Fibroblast of lung (primary cell): ENCODE data around the gene FAM118A. TPM values are rescaled to one million over a fixed set of nuclear protein-coding genes. Genes with fewer than 3 reads are reported as not detected.

Experiments
- DNase-seq, 2 donors: peaks; one replicate each; pipeline versions ENCODE4 v3.0.0 to v3.0.0-alpha.2; 2010; ENCODE audit warnings: low read depth in 2 of 2
- H2AFZ ChIP-seq: 2 replicates; pipeline ENCODE4 v1.5.1; 2012; ENCODE audit warnings: low read length, control low read depth, inconsistent platforms
- H3K27ac ChIP-seq: 2 replicates; pipeline ENCODE4 v1.5.1; 2011; ENCODE audit warnings: low read length, control low read depth; ENCODE audit not compliant: insufficient read depth
- H3K27me3 ChIP-seq: 2 replicates; pipeline ENCODE4 v1.5.1; 2011; ENCODE audit warnings: mild to moderate bottlenecking, low read length; ENCODE audit not compliant: control insufficient read depth, insufficient read depth
- H3K36me3 ChIP-seq: 2 replicates; pipeline ENCODE4 v1.5.1; 2011; ENCODE audit warnings: low read length; ENCODE audit not compliant: control insufficient read depth, insufficient read depth
- H3K4me1 ChIP-seq: 2 replicates; pipeline ENCODE4 v1.5.1; 2011; ENCODE audit warnings: low read length; ENCODE audit not compliant: control insufficient read depth, insufficient read depth; ENCODE audit errors: extremely low read depth
- H3K4me2 ChIP-seq: 2 replicates; pipeline ENCODE4 v1.5.1; 2011; ENCODE audit warnings: low read length, control low read depth; ENCODE audit not compliant: insufficient read depth; ENCODE audit errors: extremely low read depth
- H3K4me3 ChIP-seq, 4 experiments: fragments of 200-600 bp in 1 of 4; sonication (generic) in 1 of 4; replicated peaks in 1 of 4; 2 replicates each; pipeline ENCODE4 v1.5.1; 2011 to 2016; ENCODE audit warnings: low read length in 4 of 4, low read depth in 3 of 4, mild to moderate bottlenecking in 3 of 4, control low read depth in 2 of 4, inconsistent platforms in 1 of 4, mixed read lengths in 1 of 4; ENCODE audit not compliant: insufficient read depth in 1 of 4; ENCODE audit errors: control extremely low read depth in 1 of 4
- H3K79me2 ChIP-seq: 2 replicates; pipeline ENCODE4 v1.5.1; 2012; ENCODE audit warnings: mild to moderate bottlenecking, low read length, inconsistent platforms; ENCODE audit not compliant: control insufficient read depth, insufficient read depth
- H3K9ac ChIP-seq: 2 replicates; pipeline ENCODE4 v1.5.1; 2011; ENCODE audit warnings: mild to moderate bottlenecking, low read length, control low read depth; ENCODE audit not compliant: insufficient read depth
- H3K9me3 ChIP-seq: 2 replicates; pipeline ENCODE4 v1.5.1; 2012; ENCODE audit warnings: low read depth, low read length; ENCODE audit not compliant: control insufficient read depth, insufficient read depth
- H4K20me1 ChIP-seq: 2 replicates; pipeline ENCODE4 v1.5.1; 2011; ENCODE audit warnings: low read length; ENCODE audit not compliant: control insufficient read depth, insufficient read depth; ENCODE audit errors: extremely low read depth
- EZH2 ChIP-seq: IDR thresholded peaks from 2 replicates; pipeline ENCODE4 v1.5.1; 2012; ENCODE audit warnings: low read length, control low read depth, mild to moderate bottlenecking; ENCODE audit errors: missing control alignments
- polyA plus RNA-seq, 2 donors: library from polyadenylated mRNA; depleted of rRNA in 1 of 2; stranded (reverse) in 1 of 2; unstranded in 1 of 2; fragments of >200 nt; gene quantifications; 2 replicates each; pipeline ENCODE4 v1.2.1, GENCODE V29; 2011 to 2012; ENCODE audit warnings: missing spikeins in 1 of 2
- total RNA-seq: library from RNA; depleted of rRNA; stranded (reverse); fragments of >200 nt; gene quantifications from 2 replicates; pipeline ENCODE4 v1.2.1, GENCODE V29; 2014
- TF ChIP-seq, protein P1 (sequence below), 2 donors: IDR thresholded peaks in 1 of 2; conservative IDR thresholded peaks in 1 of 2; 1 replicate in 1 of 2; 2 replicates in 1 of 2; pipeline ENCODE4 v1.5.1; 2011 to 2012; ENCODE audit warnings: low read length in 2 of 2, control low read depth in 1 of 2, inconsistent platforms in 1 of 2, low read depth in 1 of 2, mild to moderate bottlenecking in 1 of 2

Gene FAM118A
- total and polyA plus RNA-seq, 2 donors (not counting 1 experiment from before 2014, with no cell fraction given), result 16.5 to 18.0 TPM

DNA sequence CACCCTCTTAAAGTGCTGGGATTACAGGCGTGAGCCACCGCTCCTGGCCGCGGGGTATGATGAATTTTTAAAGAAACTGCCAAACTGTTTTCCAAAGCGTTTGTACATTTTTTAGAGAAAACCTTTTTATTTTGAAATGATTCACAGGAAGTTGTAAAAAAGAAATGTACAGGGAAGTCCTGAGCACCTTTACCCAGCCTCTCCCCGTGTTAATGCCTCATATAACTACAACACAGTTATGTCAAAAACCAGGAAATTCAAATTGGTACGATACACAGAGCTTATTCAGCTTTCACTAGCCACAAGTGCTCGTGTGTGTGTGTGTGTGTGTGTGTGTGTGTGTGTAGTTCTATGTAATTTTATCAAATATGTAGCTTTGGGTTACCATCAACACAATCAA, 7.0 kb upstream of the FAM118A start:
- Histone ChIP-seq H3K36me3 (no peaks in the 10 kb centered on the region), H3K27me3 (no peaks in the 10 kb centered on the region), H3K27ac (no peak overlapping the region), H3K9ac (no peak overlapping the region), H4K20me1 (no peaks in the 10 kb centered on the region), H3K9me3 (no peaks in the 10 kb centered on the region), H2AFZ (no peak overlapping the region), H3K79me2 (no peaks in the 10 kb centered on the region), H3K4me1 (peaks cover 3% of the 10 kb centered on the region), H3K4me3 (no peak overlapping the region), H3K4me2 (no peak overlapping the region)
- no peak for DNase-seq
- no peak for TF ChIP-seq EZH2
- TF ChIP-seq, protein P1, sequence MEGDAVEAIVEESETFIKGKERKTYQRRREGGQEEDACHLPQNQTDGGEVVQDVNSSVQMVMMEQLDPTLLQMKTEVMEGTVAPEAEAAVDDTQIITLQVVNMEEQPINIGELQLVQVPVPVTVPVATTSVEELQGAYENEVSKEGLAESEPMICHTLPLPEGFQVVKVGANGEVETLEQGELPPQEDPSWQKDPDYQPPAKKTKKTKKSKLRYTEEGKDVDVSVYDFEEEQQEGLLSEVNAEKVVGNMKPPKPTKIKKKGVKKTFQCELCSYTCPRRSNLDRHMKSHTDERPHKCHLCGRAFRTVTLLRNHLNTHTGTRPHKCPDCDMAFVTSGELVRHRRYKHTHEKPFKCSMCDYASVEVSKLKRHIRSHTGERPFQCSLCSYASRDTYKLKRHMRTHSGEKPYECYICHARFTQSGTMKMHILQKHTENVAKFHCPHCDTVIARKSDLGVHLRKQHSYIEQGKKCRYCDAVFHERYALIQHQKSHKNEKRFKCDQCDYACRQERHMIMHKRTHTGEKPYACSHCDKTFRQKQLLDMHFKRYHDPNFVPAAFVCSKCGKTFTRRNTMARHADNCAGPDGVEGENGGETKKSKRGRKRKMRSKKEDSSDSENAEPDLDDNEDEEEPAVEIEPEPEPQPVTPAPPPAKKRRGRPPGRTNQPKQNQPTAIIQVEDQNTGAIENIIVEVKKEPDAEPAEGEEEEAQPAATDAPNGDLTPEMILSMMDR (conservative IDR thresholded peaks at IDR 0.05 in 1 of 2, IDR thresholded peaks at IDR 0.05 in 1 of 2; ENCODE audit: low read depth in 1 of 2, low read length in 2 of 2), result no peak

DNA sequence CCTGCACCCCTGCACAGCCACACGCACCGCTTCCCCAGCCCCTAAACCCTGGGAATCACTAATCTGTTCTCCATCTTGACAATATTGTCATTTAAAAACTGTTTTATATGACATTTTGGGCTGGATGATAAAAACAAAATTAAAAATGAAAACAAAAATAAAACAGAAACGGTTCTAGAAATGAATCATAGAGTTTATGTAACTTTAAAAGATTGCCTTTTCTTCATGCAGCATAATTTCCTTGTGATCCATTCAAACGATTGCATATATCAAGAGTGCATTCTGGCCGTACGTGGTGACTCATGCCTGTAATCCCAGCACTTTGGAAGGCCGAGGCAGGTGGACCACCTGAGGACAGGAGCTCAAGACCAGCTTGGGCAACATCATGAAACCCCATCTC, 6.6 kb upstream of the FAM118A start:
- H3K36me3 ChIP-seq, result no peaks in the 10 kb centered on the region
- H4K20me1 ChIP-seq, result no peaks in the 10 kb centered on the region
- no peaks in the 10 kb centered on the region for H3K79me2 ChIP-seq
- H2AFZ ChIP-seq, result no peak overlapping the region
- H3K9ac ChIP-seq, result no peak overlapping the region
- H3K9me3 ChIP-seq, result no peaks in the 10 kb centered on the region
- no peak for DNase-seq
- H3K27ac ChIP-seq, result no peak overlapping the region
- no peak overlapping the region for H3K4me3 ChIP-seq
- TF ChIP-seq EZH2, result no peak
- TF ChIP-seq, protein P1 (conservative IDR thresholded peaks at IDR 0.05 in 1 of 2, IDR thresholded peaks at IDR 0.05 in 1 of 2; ENCODE audit: low read depth in 1 of 2, low read length in 2 of 2), result no peak
- H3K4me1 ChIP-seq, result peaks cover 3% of the 10 kb centered on the region
- H3K27me3 ChIP-seq, result no peaks in the 10 kb centered on the region
- H3K4me2 ChIP-seq, result no peak overlapping the region

DNA sequence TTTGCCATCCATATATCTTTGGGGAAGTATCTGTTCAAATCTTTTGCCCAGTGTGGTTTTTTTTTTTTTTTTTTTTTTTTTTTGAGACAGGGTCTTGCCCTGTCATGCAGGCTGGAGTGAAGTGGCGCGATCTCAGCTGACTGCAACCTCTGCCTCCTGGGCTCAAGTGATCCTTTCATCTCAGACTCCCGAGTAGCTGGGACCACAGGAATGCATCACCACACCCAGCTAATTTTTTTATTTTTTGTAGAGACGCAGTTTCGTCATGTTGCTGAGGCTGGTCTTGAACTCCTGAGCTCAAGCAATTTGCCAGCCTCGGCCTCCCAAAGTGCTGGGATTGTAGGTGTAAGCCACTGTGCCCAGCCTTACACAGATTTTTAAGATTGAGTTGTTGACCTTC, 4.8 kb upstream of the FAM118A start:
- Histone ChIP-seq H3K79me2 (no peaks in the 10 kb centered on the region), H3K4me3 (no peak overlapping the region), H3K9ac (no peak overlapping the region), H3K9me3 (no peaks in the 10 kb centered on the region), H3K36me3 (no peaks in the 10 kb centered on the region), H3K4me1 (peaks cover 3% of the 10 kb centered on the region), H4K20me1 (no peaks in the 10 kb centered on the region), H2AFZ (no peak overlapping the region), H3K4me2 (no peak overlapping the region), H3K27ac (no peak overlapping the region), H3K27me3 (no peaks in the 10 kb centered on the region)
- DNase-seq, result peak in 1 of 2 donors; percentile 21
- TF ChIP-seq, protein P1 (conservative IDR thresholded peaks at IDR 0.05 in 1 of 2, IDR thresholded peaks at IDR 0.05 in 1 of 2; ENCODE audit: low read depth in 1 of 2, low read length in 2 of 2), result no peak
- TF ChIP-seq EZH2, result no peak
